Measurements from ENCODE around the gene RGS9. TPM values are rescaled to one million over a fixed set of nuclear protein-coding genes. Genes with fewer than 3 reads are reported as not detected.

Gene RGS9
- total and polyA plus RNA-seq, 2 of the 13 experiments (the other 11 are each of a cell fraction or from before 2014, with no cell fraction given): 0.44 to 0.74 TPM

GRCh38 chr17:65122836-65123756, 14.1 kb upstream of the RGS9 start (continued):
- TF ChIP-seq, protein P1, sequence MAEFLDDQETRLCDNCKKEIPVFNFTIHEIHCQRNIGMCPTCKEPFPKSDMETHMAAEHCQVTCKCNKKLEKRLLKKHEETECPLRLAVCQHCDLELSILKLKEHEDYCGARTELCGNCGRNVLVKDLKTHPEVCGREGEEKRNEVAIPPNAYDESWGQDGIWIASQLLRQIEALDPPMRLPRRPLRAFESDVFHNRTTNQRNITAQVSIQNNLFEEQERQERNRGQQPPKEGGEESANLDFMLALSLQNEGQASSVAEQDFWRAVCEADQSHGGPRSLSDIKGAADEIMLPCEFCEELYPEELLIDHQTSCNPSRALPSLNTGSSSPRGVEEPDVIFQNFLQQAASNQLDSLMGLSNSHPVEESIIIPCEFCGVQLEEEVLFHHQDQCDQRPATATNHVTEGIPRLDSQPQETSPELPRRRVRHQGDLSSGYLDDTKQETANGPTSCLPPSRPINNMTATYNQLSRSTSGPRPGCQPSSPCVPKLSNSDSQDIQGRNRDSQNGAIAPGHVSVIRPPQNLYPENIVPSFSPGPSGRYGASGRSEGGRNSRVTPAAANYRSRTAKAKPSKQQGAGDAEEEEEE (CRISPR knock-in tag; IDR thresholded peaks at IDR 0.05; ENCODE audit: borderline replicate concordance): no peak
- TF ChIP-seq CBX1 (IDR thresholded peaks at IDR 0.05; ENCODE audit: low read depth): peak; percentile 82
- TF ChIP-seq ZNF253 (CRISPR knock-in tag; IDR thresholded peaks at IDR 0.05; ENCODE audit: borderline replicate concordance): no peak
- TF ChIP-seq MED8 (CRISPR knock-in tag; IDR thresholded peaks at IDR 0.05; ENCODE audit: insufficient replicate concordance): no peak
- no peak for TF ChIP-seq ZNF530 (CRISPR knock-in tag; IDR thresholded peaks at IDR 0.05; ENCODE audit: low read depth)
- peak; percentile 46; the same call in 1 of the 2 replicates for TF ChIP-seq ZSCAN9 (CRISPR knock-in tag; IDR thresholded peaks at IDR 0.05; ENCODE audit: borderline replicate concordance)
- 0 out of 2 replicates have a peak, but pooled peaks have one; percentile 52 for TF ChIP-seq AKAP8 (CRISPR knock-in tag; IDR thresholded peaks at IDR 0.05)
- TF ChIP-seq ZNF549 (CRISPR knock-in tag; IDR thresholded peaks at IDR 0.05): no peak
- 0 out of 2 replicates have a peak, but pooled peaks have one; percentile 23 for TF ChIP-seq KLF11 (CRISPR knock-in tag; IDR thresholded peaks at IDR 0.05)
- TF ChIP-seq ZNF124 (CRISPR knock-in tag; IDR thresholded peaks at IDR 0.05): 0 out of 2 replicates have a peak, but pooled peaks have one; percentile 43
- TF ChIP-seq GABPB1 (CRISPR knock-in tag; IDR thresholded peaks at IDR 0.05): peak; percentile 96
- TF ChIP-seq ARHGAP35 (CRISPR knock-in tag; IDR thresholded peaks at IDR 0.05; ENCODE audit: borderline replicate concordance): no peak
- TF ChIP-seq CBX5 (CRISPR knock-in tag; IDR thresholded peaks at IDR 0.05; ENCODE audit: borderline replicate concordance): peak; percentile 64; the same call in 1 of the 2 replicates
- TF ChIP-seq ZNF709 (CRISPR knock-in tag; IDR thresholded peaks at IDR 0.05): peak; percentile 79; the same call in 1 of the 2 replicates
- TF ChIP-seq PHF8 (CRISPR knock-in tag; IDR thresholded peaks at IDR 0.05): peak; percentile 88
- TF ChIP-seq THAP11 (CRISPR knock-in tag; IDR thresholded peaks at IDR 0.05): peak; percentile 86
- TF ChIP-seq ZNF24 (IDR thresholded peaks at IDR 0.05): 0 out of 2 replicates have a peak, but pooled peaks have one; percentile 22
- peak; percentile 87 for TF ChIP-seq MYPOP (CRISPR knock-in tag; IDR thresholded peaks at IDR 0.05)
- peak; percentile 20; the same call in 1 of the 2 replicates for TF ChIP-seq MAZ (IDR thresholded peaks at IDR 0.05; ENCODE audit: borderline replicate concordance, low read depth, low read length)
- no peak; the same call in 1 of the 2 replicates for TF ChIP-seq MAZ (CRISPR knock-in tag; IDR thresholded peaks at IDR 0.05; ENCODE audit: low read depth)
- no peak for TF ChIP-seq NKX3-1 (CRISPR knock-in tag; IDR thresholded peaks at IDR 0.05)
- TF ChIP-seq PHF20 (CRISPR knock-in tag; IDR thresholded peaks at IDR 0.05): peak; percentile 84
- TF ChIP-seq, protein P2, sequence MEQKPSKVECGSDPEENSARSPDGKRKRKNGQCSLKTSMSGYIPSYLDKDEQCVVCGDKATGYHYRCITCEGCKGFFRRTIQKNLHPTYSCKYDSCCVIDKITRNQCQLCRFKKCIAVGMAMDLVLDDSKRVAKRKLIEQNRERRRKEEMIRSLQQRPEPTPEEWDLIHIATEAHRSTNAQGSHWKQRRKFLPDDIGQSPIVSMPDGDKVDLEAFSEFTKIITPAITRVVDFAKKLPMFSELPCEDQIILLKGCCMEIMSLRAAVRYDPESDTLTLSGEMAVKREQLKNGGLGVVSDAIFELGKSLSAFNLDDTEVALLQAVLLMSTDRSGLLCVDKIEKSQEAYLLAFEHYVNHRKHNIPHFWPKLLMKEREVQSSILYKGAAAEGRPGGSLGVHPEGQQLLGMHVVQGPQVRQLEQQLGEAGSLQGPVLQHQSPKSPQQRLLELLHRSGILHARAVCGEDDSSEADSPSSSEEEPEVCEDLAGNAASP (CRISPR knock-in tag; IDR thresholded peaks at IDR 0.05; ENCODE audit: borderline replicate concordance): peak; percentile 36
- TF ChIP-seq ZNF891 (CRISPR knock-in tag; IDR thresholded peaks at IDR 0.05): 0 out of 2 replicates have a peak, but pooled peaks have one; percentile 32
- peak; percentile 21 for TF ChIP-seq PHF5A (CRISPR knock-in tag; IDR thresholded peaks at IDR 0.05; ENCODE audit: low read depth, unreplicated experiment)
- TF ChIP-seq ZNF33A (CRISPR knock-in tag; IDR thresholded peaks at IDR 0.05; ENCODE audit: borderline replicate concordance): no peak

Measured in HepG2 (cell line).